Testis (tissue), 2 donors: Measurements from ENCODE around the gene BCL2L1.

Source experiments
- POLR2A ChIP-seq: fragments of 450-650 bp; IDR thresholded peaks from one replicate; pipeline ENCODE4 v1.6.1; 2017; ENCODE audit warnings: antibody characterized with exemption, mild to moderate bottlenecking, moderate library complexity
- TF ChIP-seq, protein P1 (sequence below), 3 experiments: fragments of 450-650 bp in 2 of 3; fragments of 200-600 bp in 1 of 3; sonication (generic) in 1 of 3; IDR thresholded peaks; one replicate each; pipeline ENCODE4 v1.5.1; 2016 to 2019; ENCODE audit warnings: antibody characterized with exemption in 3 of 3, mild to moderate bottlenecking in 2 of 3, moderate library complexity in 1 of 3

DNA sequence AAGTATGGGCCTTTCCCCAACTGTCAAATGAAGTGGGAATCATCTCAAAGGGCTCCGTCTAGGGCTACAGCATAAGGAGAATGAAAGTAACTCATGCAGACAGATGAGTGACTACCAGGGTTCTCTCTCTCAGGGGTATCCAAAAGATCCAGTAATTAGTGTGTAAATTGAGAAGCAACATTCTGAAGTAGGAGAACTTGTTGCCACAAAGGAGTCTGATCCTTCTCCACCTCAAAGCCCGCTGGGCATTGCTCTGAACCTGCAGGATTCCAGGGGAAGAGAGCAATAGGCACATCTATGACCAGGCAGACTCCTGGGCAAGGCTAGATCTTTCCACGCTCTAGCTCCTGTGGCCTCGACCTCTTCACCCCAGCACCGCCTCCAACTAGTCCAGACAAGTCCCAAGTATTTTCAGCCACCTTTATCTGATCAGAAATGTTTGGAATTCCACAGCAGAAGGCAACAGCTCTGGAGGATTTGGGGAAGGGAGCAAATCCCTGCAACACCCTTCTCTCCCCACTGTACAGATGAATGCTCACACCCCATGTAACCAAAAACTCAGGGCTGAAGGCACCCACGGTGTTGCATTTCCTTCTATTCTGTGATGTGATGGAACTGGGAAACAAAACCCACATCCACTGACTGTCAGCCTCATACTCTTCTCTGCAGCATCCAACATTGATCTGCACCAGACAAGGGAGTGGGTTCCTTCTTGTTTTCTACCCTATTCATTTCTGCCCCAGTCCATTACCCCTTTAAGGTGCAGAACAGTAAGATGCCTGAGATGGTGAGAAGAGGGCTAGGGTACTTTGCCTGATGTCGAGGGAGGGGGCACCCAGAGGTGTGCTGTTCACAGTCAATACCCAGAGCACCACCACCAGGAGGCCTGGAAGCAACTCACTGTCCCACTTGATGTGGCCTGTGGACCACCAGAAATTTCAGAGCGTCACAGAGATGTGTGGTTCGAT, 44.0 kb downstream of the BCL2L1 start:
- TF ChIP-seq, protein P1, sequence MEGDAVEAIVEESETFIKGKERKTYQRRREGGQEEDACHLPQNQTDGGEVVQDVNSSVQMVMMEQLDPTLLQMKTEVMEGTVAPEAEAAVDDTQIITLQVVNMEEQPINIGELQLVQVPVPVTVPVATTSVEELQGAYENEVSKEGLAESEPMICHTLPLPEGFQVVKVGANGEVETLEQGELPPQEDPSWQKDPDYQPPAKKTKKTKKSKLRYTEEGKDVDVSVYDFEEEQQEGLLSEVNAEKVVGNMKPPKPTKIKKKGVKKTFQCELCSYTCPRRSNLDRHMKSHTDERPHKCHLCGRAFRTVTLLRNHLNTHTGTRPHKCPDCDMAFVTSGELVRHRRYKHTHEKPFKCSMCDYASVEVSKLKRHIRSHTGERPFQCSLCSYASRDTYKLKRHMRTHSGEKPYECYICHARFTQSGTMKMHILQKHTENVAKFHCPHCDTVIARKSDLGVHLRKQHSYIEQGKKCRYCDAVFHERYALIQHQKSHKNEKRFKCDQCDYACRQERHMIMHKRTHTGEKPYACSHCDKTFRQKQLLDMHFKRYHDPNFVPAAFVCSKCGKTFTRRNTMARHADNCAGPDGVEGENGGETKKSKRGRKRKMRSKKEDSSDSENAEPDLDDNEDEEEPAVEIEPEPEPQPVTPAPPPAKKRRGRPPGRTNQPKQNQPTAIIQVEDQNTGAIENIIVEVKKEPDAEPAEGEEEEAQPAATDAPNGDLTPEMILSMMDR (IDR thresholded peaks at IDR 0.05), result no peak
- no peak for TF ChIP-seq POLR2A
